MG63 (cell line): ENCODE data around the gene EIF5AL1. TPM values are rescaled to one million over a fixed set of nuclear protein-coding genes. Genes with fewer than 3 reads are reported as not detected.
"Not testable (repeated sequence)": the region's sequence is repeated elsewhere in the genome, so short reads cannot be mapped to it uniquely, and the experiment has no call there.

ENCODE experiments used
- DNase-seq: peaks from one replicate; pipeline ENCODE4 v3.0.0-alpha.2; 2020
- H3K27me3 ChIP-seq: fragments of 250-450 bp; sonication (Bioruptor Pico); 2 replicates; pipeline ENCODE4 v1.5.1; 2020; ENCODE audit warnings: mild to moderate bottlenecking, moderate library complexity
- H3K36me3 ChIP-seq: fragments of 250-450 bp; sonication (Bioruptor Pico); 2 replicates; pipeline ENCODE4 v1.5.1; 2020; ENCODE audit warnings: mild to moderate bottlenecking, moderate library complexity
- H3K4me3 ChIP-seq: fragments of 250-450 bp; sonication (Bioruptor Pico); 2 replicates; pipeline ENCODE4 v1.5.1; 2020; ENCODE audit warnings: mild to moderate bottlenecking, moderate library complexity
- H3K9me3 ChIP-seq: fragments of 250-450 bp; sonication (Bioruptor Pico); 2 replicates; pipeline ENCODE4 v1.5.1; 2020; ENCODE audit warnings: mild to moderate bottlenecking, moderate library complexity
- total RNA-seq: library from RNA; depleted of rRNA; stranded (reverse); fragments of >200 nt; shearing (Covaris generic); gene quantifications from 2 replicates; pipeline ENCODE4 v1.2.3, GENCODE V29; 2014; ENCODE audit warnings: low replicate concordance

The EIF5AL1 gene
- total RNA-seq, 1 experiment from 2014 or later = 1.0 TPM

DNA sequence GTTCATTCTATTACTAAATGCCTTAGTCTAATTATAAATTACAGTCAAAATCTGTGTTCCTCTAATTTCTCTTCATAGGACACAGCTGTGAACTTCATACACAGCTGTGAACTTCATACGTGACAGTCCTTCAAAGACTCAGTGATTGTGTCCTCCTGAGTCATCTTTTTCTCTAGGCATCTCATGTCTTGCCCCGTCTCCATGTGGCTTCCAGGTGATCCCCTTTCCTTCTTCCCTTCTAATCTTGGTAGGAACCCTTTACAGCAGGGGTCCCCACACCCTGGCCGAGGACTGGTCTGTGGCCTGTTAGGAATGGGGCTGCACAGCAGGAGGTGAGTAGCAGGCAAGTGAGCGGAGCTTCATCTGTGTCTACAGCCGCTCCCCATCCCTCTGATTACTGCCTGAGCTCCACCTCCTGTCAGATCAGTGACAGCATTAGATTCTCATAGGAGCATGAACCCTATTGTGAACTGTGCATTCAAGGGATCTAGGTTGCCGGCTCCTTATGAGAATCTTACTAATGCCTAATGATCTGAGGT is 14.0 kb upstream of the EIF5AL1 start:
- Histone ChIP-seq H3K27me3 (no peaks in the 10 kb centered on the region; the same call in 1 of the 2 replicates), H3K4me3 (no peak overlapping the region), H3K36me3 (no peaks in the 10 kb centered on the region), H3K9me3 (no peaks in the 10 kb centered on the region)
- DNase-seq = no peak

DNA sequence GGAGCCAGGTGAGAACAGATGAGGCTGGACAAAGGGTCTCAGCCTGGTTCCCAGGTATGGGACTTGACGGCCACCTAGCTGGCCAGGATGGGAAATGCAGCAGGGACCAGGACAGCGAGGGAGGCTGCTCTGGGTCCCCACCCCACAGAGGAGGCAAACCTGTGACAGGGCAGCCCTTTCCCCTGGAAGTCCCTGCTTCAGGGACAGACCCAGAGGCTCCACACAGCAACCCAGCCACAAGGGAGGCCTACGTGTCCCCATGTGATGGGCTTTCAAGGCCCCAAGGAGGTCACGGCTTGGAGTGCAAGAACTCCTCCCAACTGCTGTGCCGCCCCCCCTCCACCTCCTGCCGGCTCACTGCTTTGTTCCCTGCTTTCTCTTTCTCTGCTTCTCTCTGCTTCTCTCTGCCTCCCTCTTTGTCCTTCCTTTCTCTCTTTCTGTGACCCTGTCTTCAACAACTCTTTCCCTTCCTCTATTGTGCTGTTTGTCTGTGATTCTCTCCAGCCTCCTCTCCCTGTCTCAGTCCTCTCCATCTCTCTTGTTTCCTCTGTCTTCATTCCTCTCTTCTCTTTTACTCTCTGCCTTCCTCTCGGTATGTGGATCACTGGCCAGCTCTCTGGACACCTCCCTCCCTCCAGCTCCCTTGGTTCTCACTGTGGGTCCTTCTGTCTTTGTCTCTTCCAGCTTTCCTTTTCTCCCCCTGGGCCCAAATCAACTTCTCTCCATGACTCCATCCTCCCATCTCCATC is 9.6 kb upstream of the EIF5AL1 start:
- Histone ChIP-seq H3K9me3 (no peaks in the 10 kb centered on the region), H3K27me3 (no peaks in the 10 kb centered on the region), H3K36me3 (no peaks in the 10 kb centered on the region), H3K4me3 (no peak overlapping the region)
- DNase-seq = no peak

DNA sequence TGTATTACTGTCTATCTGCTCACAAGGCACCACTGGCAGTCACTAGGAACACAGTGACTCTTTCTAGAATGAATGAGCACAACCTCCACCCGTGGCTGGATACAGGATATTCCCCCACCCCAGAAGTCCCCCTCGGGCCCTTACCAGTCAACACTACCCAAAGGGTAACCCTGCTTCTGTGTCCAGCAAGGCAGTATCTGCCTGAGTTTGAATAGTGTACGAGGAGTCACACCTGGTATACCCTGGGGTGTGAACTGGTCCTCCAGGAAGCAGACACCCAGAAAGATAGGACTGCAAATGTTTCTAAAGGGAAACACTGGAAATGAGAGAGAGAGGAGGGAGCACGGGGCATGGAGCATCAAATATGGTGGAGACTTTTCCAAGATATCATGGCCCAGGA is 8.5 kb upstream of the EIF5AL1 start:
- not testable (repeated sequence) for H3K36me3 ChIP-seq, H3K9me3 ChIP-seq, DNase-seq, H3K4me3 ChIP-seq, H3K27me3 ChIP-seq

DNA sequence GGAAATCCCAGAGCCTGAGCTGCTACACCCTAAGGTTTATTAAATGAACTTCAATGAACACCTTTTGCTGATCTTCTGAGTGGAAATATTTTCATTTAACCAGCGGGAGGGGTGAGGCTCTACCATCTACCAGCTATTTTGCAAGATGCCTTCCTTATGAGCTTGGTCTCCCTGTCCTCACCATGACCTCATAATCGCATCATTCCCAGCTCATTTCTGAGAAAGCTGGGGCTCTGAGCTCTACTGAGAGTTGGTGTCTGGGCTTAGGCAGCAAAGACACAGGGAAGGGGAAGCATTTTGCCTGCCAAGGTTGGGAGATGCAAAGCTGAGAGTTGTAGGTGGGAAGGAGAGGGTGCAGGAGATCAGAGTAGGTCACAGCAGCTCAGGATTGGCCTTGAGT is 7.8 kb upstream of the EIF5AL1 start:
- DNase-seq, H3K27me3 ChIP-seq, H3K36me3 ChIP-seq, H3K9me3 ChIP-seq, H3K4me3 ChIP-seq: not testable (repeated sequence)

DNA sequence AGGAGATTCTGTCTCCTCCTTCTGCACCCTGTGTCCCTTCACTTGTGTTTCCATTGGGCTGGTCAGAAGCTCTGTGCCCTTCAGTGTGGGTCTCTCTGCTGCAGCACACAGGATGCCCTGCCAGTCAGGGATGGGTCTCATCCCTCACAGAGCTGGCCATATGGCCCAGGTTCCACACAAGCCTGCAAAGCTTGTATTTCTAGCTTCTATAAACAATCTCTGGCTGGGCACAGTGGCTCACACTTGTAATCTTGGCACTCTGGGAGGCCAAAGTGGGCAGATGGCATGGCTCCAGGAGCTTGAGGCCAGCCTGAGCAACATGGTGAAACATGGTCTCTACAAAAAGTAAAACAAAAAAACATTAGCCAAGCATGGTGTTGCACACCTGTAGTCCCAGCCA is 7.0 kb upstream of the EIF5AL1 start:
- not testable (repeated sequence) for H3K27me3 ChIP-seq, H3K4me3 ChIP-seq, H3K36me3 ChIP-seq, DNase-seq, H3K9me3 ChIP-seq

DNA sequence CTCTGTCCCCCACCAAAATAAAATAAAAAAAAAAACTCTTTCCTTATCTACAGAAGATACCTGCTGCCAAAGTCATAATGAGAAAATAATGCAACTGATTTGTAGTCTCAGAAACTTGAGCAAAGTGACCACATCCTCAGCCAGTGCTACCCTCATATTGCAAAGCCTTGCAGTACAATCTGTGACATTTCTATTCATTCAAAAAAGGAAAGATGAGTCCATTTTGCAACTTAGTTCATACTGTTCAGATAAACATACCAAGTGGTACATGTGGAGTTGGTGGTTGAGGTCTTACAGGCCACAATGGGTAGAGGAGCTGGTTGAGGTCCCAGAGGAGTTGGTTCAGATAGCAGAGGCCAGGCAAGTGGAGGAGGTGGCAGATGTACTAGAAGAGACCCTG is 6.5 kb upstream of the EIF5AL1 start:
- no peak for DNase-seq
- Histone ChIP-seq H3K9me3 (no peaks in the 10 kb centered on the region), H3K36me3 (no peaks in the 10 kb centered on the region), H3K27me3 (no peaks in the 10 kb centered on the region), H3K4me3 (no peak overlapping the region)

DNA sequence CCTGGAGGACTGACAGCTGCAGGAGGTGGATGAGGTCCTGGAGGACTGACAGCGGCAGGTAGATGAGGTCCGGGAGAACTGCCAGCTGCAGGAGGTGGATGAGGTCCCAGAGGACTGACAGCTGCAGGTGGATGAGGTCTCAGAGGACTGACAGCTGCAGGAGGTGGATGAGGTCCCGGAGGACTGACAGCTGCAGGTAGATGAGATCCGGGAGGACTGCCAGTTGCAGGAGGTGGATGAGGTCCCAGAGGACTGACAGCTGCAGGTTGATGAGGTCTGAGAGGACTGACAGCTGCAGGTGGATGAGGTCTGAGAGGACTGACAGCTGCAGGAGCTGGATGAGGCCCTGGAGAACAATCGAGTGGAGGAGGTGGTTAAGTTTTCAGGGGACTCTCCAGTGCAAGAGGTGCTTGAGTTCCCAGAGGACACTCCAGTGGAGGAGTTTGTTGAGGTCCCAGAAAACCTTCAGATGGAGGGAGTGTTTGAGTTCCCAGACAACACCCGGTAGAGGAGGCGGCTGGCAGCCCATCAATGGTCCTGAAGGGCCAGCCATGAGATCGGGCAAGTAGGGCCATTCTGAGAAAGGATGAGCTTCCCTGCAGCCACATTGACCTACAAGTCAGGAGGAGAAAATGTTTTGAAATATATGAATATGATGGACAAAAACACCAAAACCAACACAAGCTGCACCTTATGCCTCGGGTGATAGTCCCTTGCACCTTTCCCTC is 4.7 kb upstream of the EIF5AL1 start:
- no peaks in the 10 kb centered on the region for H3K9me3 ChIP-seq
- H3K27me3 ChIP-seq = no peaks in the 10 kb centered on the region
- no peak overlapping the region for H3K4me3 ChIP-seq
- DNase-seq = no peak
- no peaks in the 10 kb centered on the region for H3K36me3 ChIP-seq

DNA sequence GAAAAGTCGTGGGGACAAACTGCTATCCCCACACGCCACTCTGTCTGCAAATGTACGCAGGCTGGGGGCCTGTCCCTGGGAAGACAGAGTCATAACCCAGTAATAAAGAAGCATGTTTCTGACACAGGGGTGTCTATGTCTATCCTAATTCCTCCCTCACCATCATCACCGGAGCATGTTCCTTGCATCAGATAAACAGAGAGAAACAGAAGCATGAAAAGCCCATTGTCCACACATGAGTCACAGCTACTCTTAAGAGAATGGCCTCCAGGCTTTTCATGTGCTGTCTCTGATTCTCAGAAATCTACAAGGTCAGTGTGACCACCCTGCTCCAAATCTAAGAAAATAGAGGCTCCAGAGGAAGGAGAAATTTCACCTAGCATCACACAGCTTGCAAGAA is 4.1 kb upstream of the EIF5AL1 start:
- H3K4me3 ChIP-seq, H3K27me3 ChIP-seq, H3K36me3 ChIP-seq, H3K9me3 ChIP-seq, DNase-seq: not testable (repeated sequence)

DNA sequence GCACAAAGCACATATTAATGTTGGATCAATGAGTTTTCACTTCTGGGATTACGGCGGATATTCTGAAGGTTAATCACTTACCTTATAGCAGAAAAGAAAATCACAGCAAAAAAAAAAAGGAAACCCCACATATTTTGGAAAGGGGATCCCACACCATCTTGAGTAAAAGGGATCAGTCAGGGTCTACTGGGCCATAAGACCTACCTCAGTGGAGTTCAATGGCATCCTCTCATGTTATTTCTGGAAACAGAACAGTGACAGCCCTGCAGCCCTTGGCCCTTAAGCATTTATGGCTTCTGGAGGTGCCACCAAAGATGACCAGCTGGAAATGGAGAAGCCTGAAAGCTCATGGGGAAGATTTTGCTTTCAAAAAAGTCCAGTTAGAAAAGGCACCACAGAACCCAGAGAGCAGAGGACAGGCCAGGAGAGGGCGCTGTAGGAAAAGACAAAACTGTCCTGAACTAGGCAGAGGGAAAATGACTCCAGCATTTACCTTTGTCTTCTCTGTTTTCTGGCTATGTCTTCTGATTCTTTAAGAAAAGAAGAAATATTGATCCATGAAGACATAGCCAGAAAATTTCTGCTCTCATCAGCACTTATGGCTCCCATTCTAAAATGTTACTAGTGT is 2.9 kb upstream of the EIF5AL1 start:
- DNase-seq, H3K36me3 ChIP-seq, H3K27me3 ChIP-seq, H3K4me3 ChIP-seq, H3K9me3 ChIP-seq: not testable (repeated sequence)

DNA sequence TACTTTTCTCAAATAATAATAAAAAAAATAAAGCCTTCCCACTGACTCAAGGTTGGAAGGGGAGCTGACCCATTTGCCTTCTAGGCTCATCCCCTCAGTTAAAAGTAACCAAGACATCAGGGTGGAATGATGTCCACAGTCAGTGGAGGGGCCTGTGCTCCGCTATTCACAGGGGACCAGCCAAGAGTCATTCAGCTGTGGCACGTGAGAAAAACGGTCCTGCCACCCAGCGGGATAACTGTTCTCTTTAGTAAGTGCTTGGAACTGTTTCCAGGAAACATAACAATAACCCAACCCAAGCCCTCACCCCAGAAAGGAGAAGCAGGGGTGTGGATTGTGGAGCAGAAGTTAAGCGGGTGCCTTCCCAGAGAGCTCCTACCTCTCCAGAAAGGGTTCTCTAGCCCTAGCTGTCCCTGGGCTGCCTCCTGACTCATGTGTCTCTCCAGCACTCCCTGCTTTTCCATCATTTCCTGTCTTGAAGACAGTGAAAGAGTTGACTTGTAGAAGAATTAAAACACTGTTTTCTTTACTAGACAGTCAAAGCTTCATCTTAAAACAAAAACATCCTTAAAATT is 2.3 kb upstream of the EIF5AL1 start:
- DNase-seq, H3K36me3 ChIP-seq, H3K27me3 ChIP-seq, H3K9me3 ChIP-seq, H3K4me3 ChIP-seq: not testable (repeated sequence)

DNA sequence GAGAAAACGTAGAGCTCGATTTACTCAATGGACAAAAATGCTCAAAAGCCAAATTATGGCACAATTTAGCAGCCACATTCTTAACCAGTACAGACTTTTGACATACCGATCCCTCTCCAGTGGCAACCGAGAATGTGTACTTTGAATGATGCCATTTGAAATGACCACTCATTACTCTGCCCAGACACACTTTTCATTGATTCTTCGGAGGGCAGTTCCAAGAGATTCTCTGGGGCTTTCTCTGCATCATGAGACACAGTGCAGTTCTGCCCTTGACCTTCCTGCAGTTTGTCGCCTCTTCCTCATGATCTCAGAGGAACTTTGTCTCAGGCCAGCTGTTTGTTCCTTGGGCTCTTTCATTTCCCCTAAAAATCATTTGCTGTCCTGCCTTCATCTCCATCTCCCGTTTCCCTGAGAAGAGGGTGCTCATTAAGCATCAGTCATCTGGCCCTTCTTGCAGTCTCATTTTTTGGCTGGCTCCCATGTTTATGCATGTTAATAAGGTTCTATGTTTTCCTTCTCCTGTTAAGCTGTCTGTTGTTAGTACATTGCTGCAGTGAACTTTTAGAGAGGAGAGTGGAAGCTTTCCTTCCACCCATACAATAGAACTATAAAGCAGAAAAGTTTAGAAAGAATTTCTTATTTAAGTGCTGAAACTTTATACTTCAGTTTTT is 4.3 kb downstream of the EIF5AL1 start:
- not testable (repeated sequence) for DNase-seq, H3K9me3 ChIP-seq, H3K36me3 ChIP-seq, H3K4me3 ChIP-seq, H3K27me3 ChIP-seq

DNA sequence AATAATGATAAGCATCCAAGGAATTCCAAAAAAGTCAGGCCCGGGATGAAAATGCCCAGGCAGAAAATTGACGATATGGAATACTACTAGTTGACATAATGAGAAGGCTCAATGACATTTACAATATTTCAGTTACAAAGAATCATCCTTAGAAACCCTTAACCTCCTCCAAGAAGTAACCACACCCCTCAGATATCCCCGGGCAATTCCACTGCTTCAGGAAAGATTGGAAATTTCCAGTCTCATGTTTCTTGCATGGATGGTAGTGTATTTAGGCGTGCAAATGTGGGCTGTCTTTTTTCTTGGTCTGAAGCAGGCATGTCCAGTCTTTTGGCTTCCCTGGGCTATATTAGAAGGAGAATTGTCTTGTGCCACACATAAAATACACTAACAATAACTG is 5.2 kb downstream of the EIF5AL1 start:
- not testable (repeated sequence) for H3K9me3 ChIP-seq, H3K27me3 ChIP-seq, H3K36me3 ChIP-seq, DNase-seq, H3K4me3 ChIP-seq

DNA sequence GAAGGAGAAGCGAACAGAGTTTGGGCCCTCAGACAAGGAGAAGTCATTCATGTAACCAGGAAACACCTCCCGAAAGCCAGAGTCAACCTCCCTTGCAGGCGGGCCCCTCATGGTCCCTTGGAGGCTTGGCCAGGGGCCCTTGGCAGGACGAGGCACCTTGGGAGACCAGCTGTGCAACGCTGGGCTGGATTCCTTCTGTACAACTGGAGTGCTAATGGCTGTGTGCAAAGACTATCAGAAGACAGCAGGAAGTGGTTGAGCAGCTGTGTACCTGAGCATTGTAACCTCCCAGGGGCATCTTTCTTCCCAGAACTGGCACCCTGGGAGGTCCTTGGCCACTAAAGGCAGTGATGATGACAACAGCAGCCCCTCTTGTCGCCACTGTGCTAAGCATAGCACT is 9.4 kb downstream of the EIF5AL1 start:
- H3K36me3 ChIP-seq, H3K27me3 ChIP-seq, DNase-seq, H3K4me3 ChIP-seq, H3K9me3 ChIP-seq: not testable (repeated sequence)

DNA sequence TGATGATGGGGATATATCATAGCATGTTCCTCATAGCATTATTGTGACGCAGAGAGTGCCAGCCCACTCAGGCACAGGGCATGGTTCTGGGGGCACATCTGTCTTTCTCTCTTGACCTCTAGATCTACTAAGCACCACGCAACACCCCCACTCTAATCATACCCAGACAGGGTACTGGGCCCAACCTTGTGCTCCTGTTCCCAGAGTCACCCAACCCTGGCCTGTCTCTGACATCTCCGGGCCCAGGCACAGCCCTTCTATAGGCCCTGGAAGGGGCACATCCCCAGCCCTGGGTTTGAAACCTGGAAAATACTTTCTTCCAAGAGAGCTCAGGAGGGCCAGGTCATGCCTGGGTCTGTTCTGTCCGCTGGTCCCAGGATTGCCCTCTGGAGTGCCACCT is 10.1 kb downstream of the EIF5AL1 start:
- DNase-seq, H3K27me3 ChIP-seq, H3K4me3 ChIP-seq, H3K36me3 ChIP-seq, H3K9me3 ChIP-seq: not testable (repeated sequence)

DNA sequence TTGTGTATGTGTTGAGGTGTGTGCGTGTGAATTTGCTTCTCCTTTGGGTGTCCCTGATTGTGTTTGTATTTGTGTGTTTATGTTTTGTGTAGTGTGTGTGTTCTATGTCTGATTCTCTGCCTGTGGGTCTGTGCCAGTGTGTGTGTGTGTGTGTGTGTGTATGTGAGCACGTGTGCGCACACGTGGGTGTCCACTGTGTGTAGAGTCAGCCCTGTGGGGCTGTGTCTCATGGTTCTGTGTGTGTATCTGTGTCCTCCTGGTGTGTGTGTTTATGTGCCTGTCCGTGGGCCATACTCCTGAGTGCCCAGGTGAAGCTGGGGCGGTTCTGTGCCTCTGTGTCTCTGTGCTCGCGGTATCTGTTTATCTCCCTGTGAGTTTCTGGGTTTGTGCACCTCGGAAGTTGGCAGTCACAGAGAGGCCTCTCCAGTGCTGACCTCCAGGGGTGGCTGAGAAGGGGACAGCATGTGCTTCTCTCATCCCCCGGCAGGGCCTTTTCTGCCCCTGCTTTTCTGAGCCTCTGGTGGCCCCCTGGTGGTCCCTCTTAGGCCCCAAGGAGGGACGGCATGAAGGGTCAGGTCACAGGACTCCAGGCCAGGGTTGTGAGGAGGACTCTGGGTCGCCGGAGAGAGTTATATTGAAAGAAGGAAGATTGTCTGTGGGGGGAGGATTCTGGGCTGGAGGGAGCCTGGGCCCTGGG is 11.0 kb downstream of the EIF5AL1 start:
- H3K9me3 ChIP-seq, H3K27me3 ChIP-seq, H3K36me3 ChIP-seq, DNase-seq, H3K4me3 ChIP-seq: not testable (repeated sequence)

DNA sequence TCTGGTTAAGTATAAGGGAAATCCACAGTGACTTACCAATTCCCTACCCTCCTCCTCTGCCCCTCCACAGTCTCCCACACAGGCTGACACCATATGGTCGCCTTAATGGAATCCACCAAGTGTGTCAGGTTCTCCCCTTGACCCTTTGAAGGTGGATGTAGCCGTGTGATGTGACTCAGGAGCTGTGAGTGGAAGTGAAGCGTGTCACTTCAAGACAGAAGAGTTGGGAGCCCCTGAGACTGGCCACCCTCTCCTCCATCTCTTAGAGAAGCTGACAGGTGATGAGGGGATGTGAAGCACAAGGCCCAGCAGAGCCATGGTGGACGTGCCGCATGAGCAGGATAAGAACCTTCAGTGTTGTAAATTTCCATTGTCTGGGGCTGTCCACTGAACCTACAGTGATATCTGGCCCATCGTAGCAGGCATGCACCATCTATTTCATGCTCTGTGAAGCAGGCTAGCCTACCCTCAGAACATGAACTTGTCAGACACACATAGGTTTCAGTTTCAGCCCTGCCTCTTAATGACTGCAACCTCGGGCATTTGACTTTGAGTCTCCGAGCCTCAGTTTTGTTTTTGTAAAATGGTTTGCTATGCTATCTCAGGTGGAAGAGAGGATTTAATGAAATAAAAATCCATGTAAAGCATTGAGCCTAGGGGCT is 12.8 kb downstream of the EIF5AL1 start:
- H3K27me3 ChIP-seq, H3K4me3 ChIP-seq, DNase-seq: not testable (repeated sequence)

More for the DNA sequence above, 12.8 kb downstream of the EIF5AL1 start:
- H3K36me3 ChIP-seq, H3K9me3 ChIP-seq: not testable (repeated sequence)
